HG03575 (cell line): ENCODE measurements around the gene GPR141.

ENCODE experiments used
- ATAC-seq: cut with Tn5 transposase; IDR thresholded peaks from one replicate; pipeline ENCODE4 v1.9.1; 2021; ENCODE audit not compliant: unreplicated experiment, insufficient number of reproducible peaks, low FRiP score; ENCODE audit errors: extremely low read depth

The GPR141 gene

GRCh38 chr7:37769726-37770125 lies 86.2 kb downstream of the GPR141 start:
- no peak for ATAC-seq

DNA sequence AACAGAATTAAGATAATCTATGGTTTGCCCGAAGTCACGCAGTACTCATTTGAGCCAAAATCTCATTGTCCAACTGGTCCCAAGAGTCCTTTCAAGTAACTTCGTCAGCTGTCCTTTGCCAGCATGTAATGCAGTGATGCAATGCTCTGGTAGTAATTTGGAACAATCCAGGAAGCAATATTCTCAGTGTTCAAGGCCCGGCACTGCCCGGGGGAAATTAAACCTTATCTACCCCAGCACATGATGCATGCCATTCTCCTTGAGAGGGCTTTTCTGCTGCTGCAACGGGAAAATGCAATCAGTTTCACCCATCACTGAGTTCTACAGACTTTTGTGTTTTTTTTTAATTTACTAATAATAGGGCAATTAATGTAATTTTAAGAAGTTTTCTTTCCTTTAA lies 87.3 kb downstream of the GPR141 start:
- no peak for ATAC-seq

GRCh38 chr7:37771342-37771741 lies 87.8 kb downstream of the GPR141 start:
- no peak for ATAC-seq

DNA sequence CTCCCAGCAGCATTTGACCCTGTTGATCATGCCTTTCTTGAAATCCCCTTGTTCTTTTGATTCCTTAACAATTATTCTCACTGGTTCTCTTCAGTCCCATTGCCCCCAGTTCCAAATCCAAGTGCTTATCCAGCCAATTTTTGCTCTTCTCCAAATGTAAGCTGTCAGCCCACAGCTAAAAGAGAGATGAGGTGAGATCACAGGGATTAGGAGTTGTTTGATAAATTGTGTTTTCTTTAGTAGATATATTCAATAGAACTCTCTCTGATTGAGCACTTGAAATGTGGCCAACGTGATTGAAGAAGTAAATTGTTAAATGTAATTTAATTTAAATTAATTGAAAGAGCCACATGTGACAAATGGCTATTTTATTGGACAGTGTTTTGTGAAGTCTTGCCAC lies 88.2 kb downstream of the GPR141 start:
- no peak for ATAC-seq

GRCh38 chr7:37775921-37776320 lies 92.4 kb downstream of the GPR141 start:
- no peak for ATAC-seq

DNA sequence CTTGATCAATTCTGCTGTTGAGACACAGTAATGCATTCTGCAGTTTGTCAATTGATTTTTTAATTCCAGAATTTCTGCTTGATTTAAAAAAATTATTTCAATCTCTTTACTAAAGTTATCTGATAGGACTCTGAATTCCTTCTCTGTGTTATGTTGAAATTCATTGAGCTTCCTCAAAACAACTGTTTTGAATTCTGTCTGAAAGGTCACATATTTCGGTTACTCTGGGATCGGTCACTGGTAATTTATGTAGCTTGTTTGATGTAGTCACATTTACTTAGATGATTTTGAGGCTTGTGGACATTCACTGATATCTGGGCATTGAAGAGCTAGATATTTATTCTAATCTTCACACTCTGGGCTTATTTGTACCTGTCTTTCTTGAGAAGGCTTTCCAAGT lies 97.6 kb downstream of the GPR141 start:
- ATAC-seq, result no peak

- ATAC-seq, result no peak
Measured at GRCh38 chr7:37782166-37782565, 98.6 kb downstream of the GPR141 start.

DNA sequence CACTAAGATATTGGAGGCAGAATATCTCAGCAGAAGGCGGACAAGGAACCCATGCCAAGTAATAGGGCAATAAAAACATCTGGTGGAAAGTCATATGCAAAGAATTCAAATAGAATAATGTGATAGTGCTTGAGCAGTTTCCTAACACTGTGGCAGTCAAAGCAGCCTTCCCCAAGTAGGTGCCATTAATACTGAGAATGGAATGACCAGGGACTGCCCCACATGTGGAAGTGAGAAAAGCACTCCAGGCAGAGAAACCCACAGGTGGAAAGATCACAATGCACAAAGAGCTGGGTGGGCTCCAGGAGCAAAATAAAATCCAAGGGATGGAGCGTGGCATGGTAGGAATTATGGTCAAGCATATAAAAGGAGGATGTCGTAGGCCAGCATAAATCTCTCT lies 100.4 kb downstream of the GPR141 start:
- ATAC-seq, result no peak

GRCh38 chr7:37786741-37787569 lies 103.4 kb downstream of the GPR141 start:
- peak; percentile 71 for ATAC-seq
